Measurements from ENCODE around the gene QRFP.

QRFP gene

DNA sequence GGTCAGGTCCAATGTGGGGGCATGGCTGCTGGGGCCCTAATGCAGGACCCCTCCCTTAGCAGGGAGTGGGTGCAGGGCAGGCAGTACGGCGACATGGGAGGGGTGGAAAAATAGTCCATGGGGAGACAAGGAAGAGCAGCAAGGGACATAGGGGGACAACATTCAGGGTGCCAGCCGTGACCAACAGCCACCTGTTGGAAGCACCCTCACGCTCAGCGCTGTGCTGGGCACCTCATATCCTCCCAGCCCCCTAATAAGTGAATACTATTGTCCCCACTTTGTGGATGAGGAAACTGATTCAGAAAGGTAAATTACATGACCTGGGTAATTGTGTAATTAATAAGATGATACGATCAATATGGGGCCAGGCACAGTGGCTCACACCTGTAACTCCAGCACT, 45.5 kb upstream of the QRFP start:
- H3K27me3 ChIP-seq = peaks cover 59% of the 10 kb centered on the region
- no peaks in the 10 kb centered on the region for H3K36me3 ChIP-seq
- no peaks in the 10 kb centered on the region for H3K9me3 ChIP-seq
- H3K4me1 ChIP-seq = no peaks in the 10 kb centered on the region
- H3K4me3 ChIP-seq (ENCODE audit: low read depth, low read length) = no peak overlapping the region
- DNase-seq = no peak
- TF ChIP-seq, protein P1, sequence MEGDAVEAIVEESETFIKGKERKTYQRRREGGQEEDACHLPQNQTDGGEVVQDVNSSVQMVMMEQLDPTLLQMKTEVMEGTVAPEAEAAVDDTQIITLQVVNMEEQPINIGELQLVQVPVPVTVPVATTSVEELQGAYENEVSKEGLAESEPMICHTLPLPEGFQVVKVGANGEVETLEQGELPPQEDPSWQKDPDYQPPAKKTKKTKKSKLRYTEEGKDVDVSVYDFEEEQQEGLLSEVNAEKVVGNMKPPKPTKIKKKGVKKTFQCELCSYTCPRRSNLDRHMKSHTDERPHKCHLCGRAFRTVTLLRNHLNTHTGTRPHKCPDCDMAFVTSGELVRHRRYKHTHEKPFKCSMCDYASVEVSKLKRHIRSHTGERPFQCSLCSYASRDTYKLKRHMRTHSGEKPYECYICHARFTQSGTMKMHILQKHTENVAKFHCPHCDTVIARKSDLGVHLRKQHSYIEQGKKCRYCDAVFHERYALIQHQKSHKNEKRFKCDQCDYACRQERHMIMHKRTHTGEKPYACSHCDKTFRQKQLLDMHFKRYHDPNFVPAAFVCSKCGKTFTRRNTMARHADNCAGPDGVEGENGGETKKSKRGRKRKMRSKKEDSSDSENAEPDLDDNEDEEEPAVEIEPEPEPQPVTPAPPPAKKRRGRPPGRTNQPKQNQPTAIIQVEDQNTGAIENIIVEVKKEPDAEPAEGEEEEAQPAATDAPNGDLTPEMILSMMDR (IDR thresholded peaks at IDR 0.05; ENCODE audit: low read depth, low read length) = no peak

DNA sequence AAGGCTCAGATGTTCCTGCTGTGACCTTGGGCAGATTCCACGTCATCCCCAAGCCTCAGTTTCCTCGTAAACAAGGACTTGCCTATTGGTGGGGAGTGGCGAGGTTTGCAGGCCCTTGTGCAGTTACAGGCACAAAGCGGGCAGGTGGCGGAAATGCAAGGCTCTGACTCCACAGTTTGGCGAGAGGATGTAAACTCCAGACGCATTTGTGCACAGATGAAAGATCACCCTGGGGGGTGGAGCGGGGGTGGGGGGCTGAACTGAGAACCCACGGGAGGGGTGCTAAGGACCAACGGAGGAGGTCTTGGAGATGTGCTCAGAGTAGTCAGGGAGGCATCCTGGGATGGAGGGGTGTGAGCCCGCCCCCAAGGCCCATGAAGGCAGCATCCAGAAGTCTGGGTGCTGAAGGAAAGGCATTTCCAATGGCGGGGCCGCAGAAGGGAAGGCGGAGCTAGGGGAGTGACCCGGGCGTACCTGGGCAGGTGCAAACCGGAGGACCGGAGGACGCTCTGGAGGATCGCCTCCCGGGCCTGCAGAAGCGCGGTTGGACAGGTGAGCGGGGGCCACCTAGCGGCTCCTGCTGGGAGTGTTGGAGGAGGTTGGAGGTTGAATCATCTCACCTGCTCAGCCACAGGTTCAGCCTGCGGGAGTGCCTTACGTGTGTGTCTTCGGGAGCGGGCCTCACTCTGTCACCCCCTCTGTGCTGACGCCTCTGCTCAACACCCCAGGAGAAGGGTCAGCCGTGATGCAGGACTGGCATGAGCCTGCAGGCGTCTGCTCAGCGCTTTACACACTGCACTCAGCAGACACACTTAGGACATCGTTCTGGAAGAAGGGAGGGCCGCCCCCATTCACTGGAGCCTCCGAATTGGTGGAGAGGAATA, 44.3 kb upstream of the QRFP start:
- Histone ChIP-seq H3K4me1 (no peaks in the 10 kb centered on the region), H3K27me3 (peaks cover 64% of the 10 kb centered on the region), H3K36me3 (no peaks in the 10 kb centered on the region), H3K4me3 (ENCODE audit: low read depth, low read length) (no peak overlapping the region), H3K9me3 (no peaks in the 10 kb centered on the region)
- TF ChIP-seq, protein P1 (IDR thresholded peaks at IDR 0.05; ENCODE audit: low read depth, low read length) = peak; percentile 89
- DNase-seq = peak; percentile 74

DNA sequence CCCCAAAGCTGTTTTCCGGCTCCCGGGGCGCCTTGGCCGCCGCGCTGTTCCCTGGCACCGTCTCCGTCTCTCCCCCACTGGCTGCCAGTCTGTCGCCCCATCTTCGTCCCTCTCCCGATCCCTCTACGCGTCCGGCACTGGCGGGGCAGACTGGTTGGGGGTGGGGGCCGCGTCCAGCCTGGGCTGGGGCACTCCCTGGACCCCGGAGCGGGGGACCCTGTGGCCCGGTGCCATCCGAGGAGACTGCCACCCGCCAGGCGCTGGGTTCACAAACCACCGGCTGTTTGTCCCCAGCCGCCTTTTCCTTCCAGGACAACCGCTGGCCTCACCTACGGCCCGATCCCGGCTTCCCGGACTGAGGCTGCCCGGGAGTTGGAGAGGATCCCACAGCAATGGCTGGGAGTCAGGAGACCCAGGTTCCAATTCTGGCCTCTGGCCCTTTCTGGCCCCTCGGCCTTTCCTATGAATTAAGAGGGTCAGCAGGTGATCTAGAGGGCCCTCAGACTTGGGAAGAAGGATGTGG, 43.5 kb upstream of the QRFP start:
- TF ChIP-seq, protein P1 (IDR thresholded peaks at IDR 0.05; ENCODE audit: low read depth, low read length) = no peak
- Histone ChIP-seq H3K4me1 (no peaks in the 10 kb centered on the region), H3K27me3 (peaks cover 73% of the 10 kb centered on the region), H3K4me3 (ENCODE audit: low read depth, low read length) (no peak overlapping the region), H3K36me3 (no peaks in the 10 kb centered on the region), H3K9me3 (no peaks in the 10 kb centered on the region)
- peak; percentile 17 for DNase-seq

- Histone ChIP-seq H3K36me3 (no peaks in the 10 kb centered on the region), H3K4me1 (no peaks in the 10 kb centered on the region), H3K4me3 (ENCODE audit: low read depth, low read length) (peak overlapping the region; percentile 39; the same call in 1 of the 2 replicates), H3K27me3 (peaks cover 78% of the 10 kb centered on the region), H3K9me3 (no peaks in the 10 kb centered on the region)
- TF ChIP-seq, protein P1 (IDR thresholded peaks at IDR 0.05; ENCODE audit: low read depth, low read length) = no peak
- DNase-seq = peak; percentile 10
Observed at GRCh38 chr9:130939405-130940026, 42.9 kb upstream of the QRFP start.

DNA sequence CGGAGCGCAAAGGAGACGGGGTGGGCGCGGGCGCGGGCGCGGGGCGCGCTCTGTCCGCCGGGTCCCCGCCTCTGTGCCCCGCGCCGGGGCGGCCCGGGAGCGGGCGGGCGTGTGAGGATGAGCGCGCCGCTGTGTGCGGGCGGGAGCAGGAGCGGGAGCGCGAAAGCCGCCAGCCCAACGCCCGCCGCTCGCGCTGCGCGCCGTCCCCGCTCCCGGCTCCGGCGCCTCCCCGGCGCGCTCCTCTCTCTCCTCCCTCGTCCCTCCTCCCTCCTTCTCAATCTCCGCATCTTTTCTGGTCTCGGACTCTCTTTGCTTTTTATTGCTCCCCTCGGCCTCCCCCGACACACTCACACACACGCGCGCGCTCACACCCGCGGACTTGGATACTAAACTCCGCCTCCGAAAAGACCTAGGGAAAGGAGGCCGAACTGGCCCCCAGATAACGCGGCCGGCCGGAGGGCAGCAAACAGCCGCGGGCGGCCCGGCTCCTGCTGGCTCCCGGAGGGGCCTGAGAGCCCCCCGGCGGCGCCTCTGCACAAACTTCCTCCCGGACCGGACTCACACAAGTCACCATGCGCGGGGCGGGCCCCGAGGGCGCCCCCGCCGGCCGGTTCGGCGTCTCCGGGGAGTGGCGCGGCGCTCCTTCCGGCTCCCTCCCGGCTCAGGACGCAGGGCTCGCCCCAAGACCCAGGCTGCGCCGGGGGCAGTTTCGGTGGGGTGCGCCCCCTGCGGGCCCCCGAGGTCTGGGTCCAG, 42.2 kb upstream of the QRFP start, which contains the start of gene FIBCD1:
FIBCD1 (minus strand) TSS at position 596 of the 753 bp plus-strand sequence. CDS start 640 bp downstream, outside the sequence.
- DNase-seq = peak; percentile 19
- Histone ChIP-seq H3K9me3 (no peaks in the 10 kb centered on the region), H3K36me3 (no peaks in the 10 kb centered on the region), H3K27me3 (peaks cover 85% of the 10 kb centered on the region), H3K4me3 (ENCODE audit: low read depth, low read length) (peak within 1 kb of the TSS; percentile 39), H3K4me1 (no peaks in the 10 kb centered on the region)
- TF ChIP-seq, protein P1 (IDR thresholded peaks at IDR 0.05; ENCODE audit: low read depth, low read length) = peak; percentile 7; the same call in 1 of the 2 replicates
